GM18502 (cell line): ENCODE data around the gene GMDS.

Experiments
- ATAC-seq: cut with Tn5 transposase; IDR thresholded peaks from one replicate; pipeline ENCODE4 v1.9.1; 2021; ENCODE audit warnings: mild to moderate bottlenecking; ENCODE audit not compliant: unreplicated experiment, poor library complexity

Gene GMDS

GRCh38 chr6:2141644-2142290 lies 103.6 kb downstream of the GMDS start:
- no peak for ATAC-seq

- ATAC-seq: no peak
These were observed 104.8 kb downstream of the GMDS start for GRCh38 chr6:2140438-2141128.

- no peak for ATAC-seq
These were observed 110.0 kb downstream of the GMDS start for GRCh38 chr6:2135401-2135800.

DNA sequence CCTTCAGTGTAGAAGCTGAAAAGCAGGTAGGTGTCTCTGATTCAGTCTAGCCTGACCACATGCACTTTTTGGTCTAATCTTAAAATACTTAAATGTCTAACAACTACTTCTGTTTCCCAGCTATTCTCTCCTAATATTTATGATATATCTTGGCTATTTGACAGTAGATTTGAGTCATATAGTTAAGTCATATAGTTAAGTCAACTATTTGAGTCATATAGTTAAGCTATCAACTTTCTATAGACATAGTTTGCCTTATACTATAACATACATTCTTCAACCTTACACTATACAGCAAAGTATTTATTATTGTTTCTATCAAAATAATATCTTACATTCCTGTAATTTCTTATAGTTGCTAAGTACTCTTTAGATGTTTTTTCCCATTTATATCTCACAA lies 110.9 kb downstream of the GMDS start:
- ATAC-seq: no peak

DNA sequence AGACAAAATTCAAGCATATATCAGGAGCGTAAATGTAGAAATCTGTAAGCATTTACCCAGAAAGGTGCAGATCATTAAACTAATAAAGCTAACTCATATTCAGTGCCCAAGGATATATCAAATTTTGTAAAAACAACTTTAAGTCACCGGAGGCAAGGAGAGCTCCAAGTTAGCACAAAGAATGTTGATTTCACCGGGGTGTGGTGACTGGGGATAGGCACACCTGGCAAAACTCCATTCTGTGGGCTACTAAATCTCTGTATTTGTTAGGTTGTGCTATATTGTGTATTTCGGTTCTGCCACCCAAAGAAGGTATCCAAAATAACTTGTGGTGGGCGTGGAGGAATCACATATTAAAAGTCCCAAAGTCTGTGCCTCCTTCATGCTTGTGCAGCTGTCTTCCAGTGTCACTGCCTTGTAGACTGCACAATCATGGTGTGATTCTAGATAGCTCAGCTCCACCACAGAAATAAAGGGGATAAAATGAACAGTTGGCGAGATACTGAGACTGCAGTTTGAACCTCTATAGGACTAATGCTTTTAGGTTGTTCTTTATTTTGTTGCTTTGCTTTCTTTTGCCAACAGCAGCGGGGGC lies 111.6 kb downstream of the GMDS start:
- no peak for ATAC-seq

- ATAC-seq: no peak
These were observed 112.5 kb downstream of the GMDS start for GRCh38 chr6:2132916-2133315.

- no peak for ATAC-seq
These were observed 113.0 kb downstream of the GMDS start for GRCh38 chr6:2132416-2132815.

DNA sequence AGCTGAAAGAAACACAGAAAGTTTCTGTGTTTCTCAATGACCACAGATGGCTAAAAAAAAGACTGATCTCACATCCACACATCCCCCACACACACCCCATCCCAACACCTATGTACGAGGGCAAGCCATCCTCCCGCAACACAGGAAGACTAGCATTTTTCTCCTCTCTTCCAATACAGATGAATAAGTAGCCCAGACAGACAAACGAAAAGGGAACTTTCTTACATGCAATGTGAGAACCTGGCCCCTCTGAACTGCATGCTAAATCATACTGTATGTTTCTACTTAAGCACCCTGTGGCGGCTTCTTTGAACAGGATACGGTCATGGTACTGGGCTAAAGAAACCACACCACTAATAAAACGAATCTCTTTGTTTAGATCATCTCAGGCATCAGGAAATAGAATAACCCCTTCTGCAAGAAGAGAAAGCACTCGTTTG lies 116.2 kb downstream of the GMDS start:
- peak; percentile 65 for ATAC-seq

- peak; percentile 56 for ATAC-seq
These were observed 117.9 kb downstream of the GMDS start for GRCh38 chr6:2127484-2127911.

DNA sequence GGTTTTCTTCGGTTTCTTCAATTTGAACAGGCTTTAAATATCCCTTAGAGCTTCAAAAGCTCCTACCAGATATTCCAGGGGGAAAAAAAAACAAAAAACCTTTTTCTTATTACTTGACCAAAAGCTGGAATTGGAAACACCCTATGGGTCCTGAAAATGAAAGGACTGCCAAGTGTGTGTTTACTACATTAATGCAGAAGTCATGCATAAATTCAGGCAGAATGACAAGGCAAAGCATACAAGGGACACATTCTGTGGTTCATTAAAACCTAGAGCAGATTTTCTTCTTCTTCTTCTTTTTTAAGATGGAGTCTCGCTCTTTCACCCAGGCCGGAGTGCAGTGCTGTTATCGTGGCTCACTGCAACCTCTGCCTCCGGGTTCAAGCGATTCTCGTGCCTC lies 119.1 kb downstream of the GMDS start:
- ATAC-seq: no peak

- no peak for ATAC-seq
These were observed 120.2 kb downstream of the GMDS start for GRCh38 chr6:2125158-2125557.

DNA sequence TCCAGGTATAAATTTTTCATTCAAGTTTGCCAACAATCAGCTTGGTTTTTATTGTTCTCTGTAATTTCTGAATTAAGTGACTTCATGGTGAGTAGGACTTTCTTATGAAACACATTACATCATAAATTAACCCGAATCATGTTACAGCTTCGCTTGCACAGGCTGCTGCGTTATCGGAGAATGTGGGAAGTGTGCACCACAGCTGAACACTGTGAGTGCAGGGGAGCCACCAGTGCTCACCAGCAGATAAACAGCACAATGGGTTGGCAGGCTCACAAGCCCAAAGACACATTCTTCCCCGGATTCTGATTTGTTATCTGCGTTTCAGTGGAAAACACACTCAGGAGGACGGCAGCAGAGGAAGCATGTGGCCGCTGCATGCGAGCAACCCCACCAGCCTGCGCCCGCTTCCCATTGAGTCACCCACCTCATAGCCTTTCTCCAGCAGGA lies 121.1 kb downstream of the GMDS start:
- ATAC-seq: no peak

DNA sequence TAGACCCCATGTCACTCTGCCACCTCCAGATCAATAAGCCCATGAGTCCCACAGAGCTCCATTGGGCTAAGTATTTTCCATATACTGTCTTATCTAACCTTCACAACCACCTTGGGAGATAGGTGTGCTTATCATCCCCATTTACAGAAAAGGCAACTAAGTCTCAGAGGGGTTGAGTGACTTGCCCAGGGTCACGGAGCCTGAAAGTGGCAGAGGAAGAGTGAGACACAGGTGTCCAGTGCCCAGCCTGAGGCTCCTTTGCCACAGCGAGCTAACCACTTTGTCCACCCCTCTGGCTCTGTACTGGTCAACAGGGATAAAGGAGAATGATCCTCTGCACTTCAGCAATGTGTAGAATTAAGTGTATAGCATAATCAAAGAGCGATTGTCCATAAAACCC lies 124.5 kb downstream of the GMDS start:
- ATAC-seq: no peak

GRCh38 chr6:2119275-2119674 lies 126.1 kb downstream of the GMDS start:
- no peak for ATAC-seq

DNA sequence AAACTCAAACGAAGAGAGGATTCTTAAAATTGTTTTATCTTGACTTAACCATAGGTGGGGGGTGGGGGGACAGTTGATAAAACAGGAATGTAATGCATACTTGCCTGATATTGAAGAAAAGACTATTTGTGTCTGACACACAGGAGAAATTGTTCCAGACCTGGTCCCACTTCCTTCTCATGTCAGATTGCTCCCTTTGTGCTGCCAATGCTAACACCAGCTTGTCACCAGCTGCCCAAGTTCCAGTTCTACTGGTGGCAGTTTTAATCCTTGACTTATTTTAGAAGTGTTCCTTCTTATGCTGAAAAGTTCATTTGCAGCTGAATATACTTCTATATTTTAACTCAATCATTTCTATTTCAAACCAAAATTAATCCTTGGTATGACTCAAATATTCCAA lies 127.3 kb downstream of the GMDS start:
- ATAC-seq: no peak

- ATAC-seq: no peak
These were observed 128.0 kb downstream of the GMDS start for GRCh38 chr6:2117447-2117846.

DNA sequence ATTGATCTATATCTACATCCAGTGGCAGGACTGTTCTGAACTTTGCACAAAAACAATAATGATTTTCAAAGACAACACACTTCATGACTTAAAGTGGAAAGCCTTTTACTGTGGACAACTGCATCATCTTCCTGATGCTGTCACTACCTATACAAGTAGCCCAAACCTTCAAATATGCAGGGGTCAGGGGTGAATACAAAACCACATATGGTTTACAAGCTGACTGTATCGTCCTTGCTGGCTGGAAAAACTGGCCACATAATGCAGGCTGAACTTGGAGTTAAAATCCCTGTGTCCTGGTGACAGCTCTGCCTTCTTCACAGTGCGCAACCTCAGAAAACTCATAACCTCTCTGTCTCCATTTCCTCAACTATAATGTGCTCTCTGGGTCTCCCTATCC lies 128.9 kb downstream of the GMDS start:
- ATAC-seq: no peak

GRCh38 chr6:2114100-2114499 lies 131.3 kb downstream of the GMDS start:
- no peak for ATAC-seq

DNA sequence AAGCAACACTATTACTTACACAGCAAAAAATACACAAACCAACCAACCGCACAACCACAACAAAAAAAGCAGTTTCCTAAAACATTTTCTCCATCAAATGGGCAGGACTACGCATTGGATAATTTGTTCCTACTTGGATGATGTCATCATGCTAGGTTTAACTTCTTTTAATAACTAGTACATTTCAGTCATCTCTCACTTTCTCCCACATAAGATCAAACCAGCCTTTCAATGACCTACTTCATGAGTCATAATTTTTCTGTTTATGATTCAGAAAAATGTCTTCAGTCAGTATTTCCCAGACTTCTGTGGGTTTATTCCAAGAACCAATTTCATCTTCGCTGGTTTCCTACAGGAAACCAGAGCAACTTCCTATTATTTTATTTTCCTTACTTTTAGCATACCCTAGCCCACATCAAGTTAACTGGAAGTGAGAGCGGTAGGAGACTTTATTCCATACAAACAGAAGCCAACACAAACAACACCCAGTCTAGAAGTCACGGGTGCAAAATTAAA lies 134.2 kb downstream of the GMDS start:
- ATAC-seq: no peak

DNA sequence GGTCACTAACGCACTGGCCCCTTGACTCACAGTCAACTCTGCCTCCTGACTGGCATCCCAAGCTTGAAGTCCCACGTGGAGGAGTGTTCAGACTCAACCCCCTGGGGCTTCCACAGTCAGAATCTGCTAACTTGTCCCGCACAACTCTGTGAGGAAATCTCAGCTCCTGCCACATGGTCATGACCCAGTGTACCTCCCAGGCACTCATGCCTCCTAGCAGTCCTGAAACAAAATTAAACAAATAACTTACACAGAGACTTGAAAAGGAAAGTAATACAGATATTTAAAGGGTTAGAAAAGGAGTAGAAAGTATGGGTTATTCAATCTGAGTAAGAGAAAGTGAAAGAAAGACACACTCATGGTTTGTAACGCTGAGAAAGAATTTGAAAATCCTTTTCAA lies 134.9 kb downstream of the GMDS start:
- peak; percentile 50 for ATAC-seq

GRCh38 chr6:2109796-2110195 lies 135.6 kb downstream of the GMDS start:
- no peak for ATAC-seq
